Measurements from ENCODE around the gene GRIFIN.

The GRIFIN gene

GRCh38 chr7:2479276-2480069, 3.3 kb upstream of the GRIFIN start:
- TF ChIP-seq ZFX (IDR thresholded peaks at IDR 0.05) (no peak), CTCF (conservative IDR thresholded peaks at IDR 0.05) (no peak)
- peak overlapping the region; percentile 79 for H3K27ac ChIP-seq

- TF ChIP-seq CTCF (conservative IDR thresholded peaks at IDR 0.05) (no peak), ZFX (IDR thresholded peaks at IDR 0.05) (no peak)
- H3K27ac ChIP-seq = peak overlapping the region; percentile 79
Measured at GRCh38 chr7:2478800-2479199, 2.6 kb upstream of the GRIFIN start.

- TF ChIP-seq ZFX (IDR thresholded peaks at IDR 0.05) = no peak
- no peak for TF ChIP-seq CTCF (conservative IDR thresholded peaks at IDR 0.05)
- peak overlapping the region; percentile 79 for H3K27ac ChIP-seq
Measured at GRCh38 chr7:2478399-2478785, 2.2 kb upstream of the GRIFIN start.

GRCh38 chr7:2477447-2478398, 1.5 kb upstream of the GRIFIN start:
- H3K27ac ChIP-seq = peak overlapping the region; percentile 79
- peak; percentile 92 for TF ChIP-seq CTCF (conservative IDR thresholded peaks at IDR 0.05)
- peak; percentile 21; the same call in 1 of the 2 replicates for TF ChIP-seq ZFX (IDR thresholded peaks at IDR 0.05)

GRCh38 chr7:2476776-2477446, 713 bp upstream of the GRIFIN start:
- H3K27ac ChIP-seq = peak overlapping the region; percentile 79; the same call in 1 of the 2 replicates
- TF ChIP-seq ZFX (IDR thresholded peaks at IDR 0.05) (no peak), CTCF (conservative IDR thresholded peaks at IDR 0.05) (no peak)

GRCh38 chr7:2475678-2476015, 551 bp downstream of the GRIFIN start:
- H3K27ac ChIP-seq = no peak overlapping the region
- TF ChIP-seq CTCF (conservative IDR thresholded peaks at IDR 0.05) = no peak
- no peak for TF ChIP-seq ZFX (IDR thresholded peaks at IDR 0.05)
